Measurements from ENCODE around the gene CDH4.

The CDH4 gene

GRCh38 chr20:61680096-61680495 lies 428.0 kb downstream of the CDH4 start:
- no peak for DNase-seq

GRCh38 chr20:61682114-61682995 lies 430.3 kb downstream of the CDH4 start:
- DNase-seq: no peak

GRCh38 chr20:61682996-61683681 lies 431.1 kb downstream of the CDH4 start:
- DNase-seq: no peak

- DNase-seq: no peak
Observed at GRCh38 chr20:61683721-61684120, 431.7 kb downstream of the CDH4 start.

GRCh38 chr20:61684136-61684535 lies 432.1 kb downstream of the CDH4 start:
- no peak for DNase-seq

GRCh38 chr20:61684583-61685235 lies 432.6 kb downstream of the CDH4 start:
- no peak for DNase-seq

- DNase-seq: no peak
Observed at GRCh38 chr20:61685462-61685861, 433.4 kb downstream of the CDH4 start.

- DNase-seq: no peak
Observed at GRCh38 chr20:61686051-61686936, 434.2 kb downstream of the CDH4 start.

GRCh38 chr20:61688411-61688810 lies 436.4 kb downstream of the CDH4 start:
- DNase-seq: no peak

- no peak for DNase-seq
Observed at GRCh38 chr20:61690150-61690549, 438.1 kb downstream of the CDH4 start.

- no peak for DNase-seq
Observed at GRCh38 chr20:61690993-61691838, 439.2 kb downstream of the CDH4 start.

GRCh38 chr20:61691978-61692377 lies 439.9 kb downstream of the CDH4 start:
- DNase-seq: no peak

- no peak for DNase-seq
Observed at GRCh38 chr20:61692479-61692878, 440.4 kb downstream of the CDH4 start.

- no peak for DNase-seq
Observed at GRCh38 chr20:61693055-61693600, 441.1 kb downstream of the CDH4 start.

- no peak for DNase-seq
Observed at GRCh38 chr20:61694682-61695081, 442.6 kb downstream of the CDH4 start.

- DNase-seq: no peak
Observed at GRCh38 chr20:61695741-61696140, 443.7 kb downstream of the CDH4 start.

- DNase-seq: no peak
Observed at GRCh38 chr20:61696181-61696735, 444.2 kb downstream of the CDH4 start.

GRCh38 chr20:61697666-61698597 lies 445.9 kb downstream of the CDH4 start:
- no peak for DNase-seq

All from inflammatory macrophage (primary cell).